Neuronal stem cell (in vitro differentiated cells): ENCODE data around the gene LYST.
"Not testable (repeated sequence)": the region's sequence is repeated elsewhere in the genome, so short reads cannot be mapped to it uniquely, and the experiment has no call there.

Experiments used
- DNase-seq: peaks from one replicate; pipeline ENCODE4 v3.0.0-alpha.2; 2013; ENCODE audit warnings: low spot score
- H2AFZ ChIP-seq: one replicate; pipeline ENCODE4 v1.6.1; 2013; ENCODE audit warnings: mild to moderate bottlenecking, low read length, inconsistent platforms
- H2AK5ac ChIP-seq: 2 replicates; pipeline ENCODE4 v1.6.1; 2013; ENCODE audit warnings: low read depth, mild to moderate bottlenecking, inconsistent platforms, low read length, moderate library complexity, mixed read lengths
- H2BK120ac ChIP-seq: 2 replicates; pipeline ENCODE4 v1.6.1; 2013; ENCODE audit warnings: low read depth, mild to moderate bottlenecking, inconsistent platforms, low read length, moderate library complexity, mixed read lengths
- H2BK12ac ChIP-seq: one replicate; pipeline ENCODE4 v1.6.1; 2013; ENCODE audit warnings: low read length, inconsistent platforms
- H2BK15ac ChIP-seq: 2 replicates; pipeline ENCODE4 v1.6.1; 2013; ENCODE audit warnings: mild to moderate bottlenecking, low read length, inconsistent platforms, mixed read lengths
- H2BK5ac ChIP-seq: one replicate; pipeline ENCODE4 v1.6.1; 2013; ENCODE audit warnings: inconsistent platforms, mild to moderate bottlenecking, low read length, moderate library complexity
- H3K14ac ChIP-seq: one replicate; pipeline ENCODE4 v1.6.1; 2013; ENCODE audit warnings: low read length, inconsistent platforms
- H3K18ac ChIP-seq: 2 replicates; pipeline ENCODE4 v1.6.1; 2013; ENCODE audit warnings: low read length, inconsistent platforms
- H3K23ac ChIP-seq: 2 replicates; pipeline ENCODE4 v1.6.1; 2013; ENCODE audit warnings: low read depth, mild to moderate bottlenecking, mixed read lengths, low read length, inconsistent platforms; ENCODE audit not compliant: poor library complexity
- H3K27ac ChIP-seq: replicated peaks from 3 replicates; pipeline ENCODE4 v1.5.1; 2013; ENCODE audit warnings: low read length, inconsistent platforms
- H3K27me3 ChIP-seq, 3 experiments: 2 replicates each; pipeline ENCODE4 v1.6.1; 2013; ENCODE audit warnings: low read length in 3 of 3, mild to moderate bottlenecking in 2 of 3, inconsistent platforms in 1 of 3, low read depth in 1 of 3, mixed read lengths in 1 of 3, moderate library complexity in 1 of 3; ENCODE audit not compliant: control insufficient read depth in 3 of 3, insufficient read depth in 3 of 3
- H3K36me3 ChIP-seq, 2 donors: replicated peaks in 1 of 2; 2 replicates each; pipeline ENCODE4 v1.6.1; 2013; ENCODE audit warnings: low read length in 2 of 2; ENCODE audit not compliant: control insufficient read depth in 2 of 2, insufficient read depth in 2 of 2
- H3K4ac ChIP-seq: 2 replicates; pipeline ENCODE4 v1.6.1; 2013; ENCODE audit warnings: inconsistent platforms, mild to moderate bottlenecking, low read length, moderate library complexity
- H3K4me1 ChIP-seq, 2 donors: 1 replicate in 1 of 2; 2 replicates in 1 of 2; pipeline ENCODE4 v1.6.1; 2013; ENCODE audit warnings: low read length in 2 of 2, low read depth in 1 of 2; ENCODE audit not compliant: control insufficient read depth in 2 of 2, insufficient read depth in 1 of 2
- H3K4me2 ChIP-seq: one replicate; pipeline ENCODE4 v1.6.1; 2013; ENCODE audit warnings: mild to moderate bottlenecking, low read length, inconsistent platforms; ENCODE audit not compliant: insufficient read depth, poor library complexity, severe bottlenecking
- H3K4me3 ChIP-seq, 2 donors: 2 replicates each; pipeline ENCODE4 v1.5.1; 2013; ENCODE audit warnings: low read length in 2 of 2, mild to moderate bottlenecking in 2 of 2, inconsistent platforms in 1 of 2, moderate library complexity in 1 of 2
- H3K79me1 ChIP-seq: one replicate; pipeline ENCODE4 v1.6.1; 2013; ENCODE audit warnings: low read depth, mild to moderate bottlenecking, inconsistent platforms, low read length, moderate library complexity
- H3K9ac ChIP-seq: one replicate; pipeline ENCODE4 v1.6.1; 2013; ENCODE audit warnings: mild to moderate bottlenecking, low read depth, low read length, inconsistent platforms; ENCODE audit not compliant: poor library complexity
- H3K9me3 ChIP-seq, 2 donors: replicated peaks in 1 of 2; 2 replicates each; pipeline versions ENCODE3 to v1.6.1; 2013; ENCODE audit warnings: low read length in 2 of 2, mild to moderate bottlenecking in 2 of 2, inconsistent platforms in 1 of 2, low read depth in 1 of 2, mixed read lengths in 1 of 2, moderate library complexity in 1 of 2; ENCODE audit not compliant: control insufficient read depth in 2 of 2, insufficient read depth in 1 of 2
- H4K8ac ChIP-seq: one replicate; pipeline ENCODE4 v1.6.1; 2013; ENCODE audit warnings: low read depth, mild to moderate bottlenecking, inconsistent platforms, low read length, moderate library complexity
- H4K91ac ChIP-seq: one replicate; pipeline ENCODE4 v1.6.1; 2013; ENCODE audit warnings: low read length, low read depth, mild to moderate bottlenecking, inconsistent platforms; ENCODE audit not compliant: poor library complexity
- WGBS, 2 donors: extraction: QIAGEN DNeasy Blood & Tissue Kit; methylation state at CpG; one replicate each; pipeline ENCODE4 v1.1.7; 2013; ENCODE audit warnings: missing lambda C conversion rate in 2 of 2, mixed read lengths in 1 of 2; ENCODE audit not compliant: insufficient read length in 2 of 2, insufficient replicate concordance in 1 of 2; ENCODE audit errors: extremely low coverage in 2 of 2; 5-methylcytosine and 5-hydroxymethylcytosine counted together

Gene LYST

DNA sequence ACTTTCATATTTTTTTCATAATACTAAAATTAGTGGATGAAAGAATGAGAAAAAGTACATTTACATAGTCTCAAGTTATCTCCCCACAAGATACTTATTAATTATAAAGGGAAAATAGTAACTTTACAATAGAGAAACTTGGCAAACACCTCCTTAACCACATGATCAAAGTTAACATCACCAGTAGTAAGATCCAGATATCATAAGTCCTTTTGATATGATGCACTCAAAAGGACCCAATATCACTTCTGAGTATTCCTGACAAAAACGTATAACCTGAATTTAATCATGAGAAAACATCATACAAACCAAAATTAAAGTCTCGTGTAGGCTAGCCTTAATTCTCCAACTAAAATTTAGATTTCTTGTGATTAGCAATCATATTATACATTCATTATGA is 67.4 kb downstream of the LYST start:
- Histone ChIP-seq H2AK5ac (no peak overlapping the region), H3K4me2 (no peak overlapping the region), H3K36me3 (no peaks in the 10 kb centered on the region), H3K14ac (no peak overlapping the region), H2BK12ac (no peak overlapping the region), H2BK5ac (no peak overlapping the region), H3K4ac (no peak overlapping the region), H3K23ac (no peak overlapping the region), H3K4me1 (no peaks in the 10 kb centered on the region), H4K8ac (no peak overlapping the region), H3K18ac (no peak overlapping the region), H4K91ac (no peak overlapping the region), H2BK120ac (no peak overlapping the region), H3K27ac (no peak overlapping the region), H2AFZ (no peak overlapping the region), H3K9ac (no peak overlapping the region), H3K9me3 (no peaks in the 10 kb centered on the region), H2BK15ac (no peak overlapping the region), H3K4me3 (no peak overlapping the region), H3K27me3 (no peaks in the 10 kb centered on the region), H3K79me1 (no peaks in the 10 kb centered on the region)
- DNase-seq: no peak
- no CpG with 5 or more reads among the region's 2 CpGs for WGBS, 2 donors

DNA sequence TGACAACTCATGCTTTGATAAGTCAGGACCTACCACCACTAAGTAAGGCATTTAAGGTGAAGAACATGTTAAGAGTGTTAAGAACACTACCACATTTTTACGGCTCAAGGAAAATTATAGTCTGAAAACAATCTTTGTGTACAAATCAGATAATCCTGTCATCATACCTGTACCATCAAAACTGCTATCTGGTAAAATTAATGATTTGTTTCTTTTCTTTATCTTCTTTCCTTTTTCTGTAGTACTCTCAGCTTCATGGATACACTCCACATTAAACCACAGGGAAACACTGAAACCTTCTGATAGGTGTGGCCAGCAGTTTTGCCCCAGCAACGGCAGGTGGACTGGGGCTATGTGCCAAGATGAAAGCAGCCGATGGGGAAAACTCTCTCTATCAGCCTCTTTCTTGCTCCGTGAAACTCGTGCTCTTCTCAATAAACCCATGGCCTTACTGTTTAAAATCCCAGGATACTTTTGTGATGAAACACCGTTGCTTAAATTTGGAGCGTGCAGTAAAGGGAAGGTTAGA is 75.1 kb downstream of the LYST start:
- H4K8ac ChIP-seq: no peak overlapping the region
- H3K4me3 ChIP-seq: no peak overlapping the region
- H2AFZ ChIP-seq: no peak overlapping the region
- H4K91ac ChIP-seq: no peak overlapping the region
- no peak overlapping the region for H2BK5ac ChIP-seq
- no peaks in the 10 kb centered on the region for H3K36me3 ChIP-seq
- no peak overlapping the region for H3K14ac ChIP-seq
- no peaks in the 10 kb centered on the region for H3K27me3 ChIP-seq
- H3K9ac ChIP-seq: no peak overlapping the region
- H3K4me2 ChIP-seq: no peak overlapping the region
- H3K18ac ChIP-seq: no peak overlapping the region
- WGBS, 2 donors: no CpG with 5 or more reads among the region's 7 CpGs
- H3K27ac ChIP-seq: no peak overlapping the region
- no peak overlapping the region for H3K23ac ChIP-seq
- no peak overlapping the region for H3K4ac ChIP-seq
- H2BK15ac ChIP-seq: no peak overlapping the region
- H3K4me1 ChIP-seq: no peaks in the 10 kb centered on the region
- DNase-seq: no peak
- no peak overlapping the region for H2BK120ac ChIP-seq
- no peak overlapping the region for H2BK12ac ChIP-seq
- H2AK5ac ChIP-seq: no peak overlapping the region
- no peaks in the 10 kb centered on the region for H3K9me3 ChIP-seq
- no peaks in the 10 kb centered on the region for H3K79me1 ChIP-seq

DNA sequence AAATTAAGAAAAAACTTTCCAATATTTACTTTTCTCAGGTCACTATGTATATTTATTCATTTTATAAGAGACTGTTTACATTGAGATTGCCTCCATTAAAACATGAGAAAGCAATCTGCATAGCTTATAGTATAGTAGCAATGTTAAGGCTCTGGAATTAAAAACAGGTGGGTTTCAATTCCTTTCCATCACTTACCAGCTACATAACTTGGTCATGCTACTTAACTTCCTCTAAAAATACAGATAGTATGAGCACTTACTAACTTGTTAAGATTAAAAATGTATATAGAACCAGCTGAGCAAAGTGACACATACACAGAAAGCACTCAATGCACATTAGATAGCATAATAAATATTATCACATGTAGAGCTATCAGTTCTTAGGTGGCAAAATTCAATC is 76.6 kb downstream of the LYST start:
- H4K8ac ChIP-seq: no peak overlapping the region
- no peak overlapping the region for H3K4ac ChIP-seq
- H3K9me3 ChIP-seq: no peaks in the 10 kb centered on the region
- no peak overlapping the region for H3K9ac ChIP-seq
- DNase-seq: no peak
- H3K23ac ChIP-seq: no peak overlapping the region
- no peak overlapping the region for H3K18ac ChIP-seq
- H3K36me3 ChIP-seq: no peaks in the 10 kb centered on the region
- H3K4me1 ChIP-seq: no peaks in the 10 kb centered on the region
- H2BK5ac ChIP-seq: no peak overlapping the region
- H3K14ac ChIP-seq: no peak overlapping the region
- no peak overlapping the region for H2BK120ac ChIP-seq
- no peak overlapping the region for H3K4me2 ChIP-seq
- no peak overlapping the region for H2BK15ac ChIP-seq
- no peak overlapping the region for H2AFZ ChIP-seq
- no peak overlapping the region for H3K27ac ChIP-seq
- no peak overlapping the region for H4K91ac ChIP-seq
- H2BK12ac ChIP-seq: no peak overlapping the region
- no peak overlapping the region for H2AK5ac ChIP-seq
- H3K4me3 ChIP-seq: no peak overlapping the region
- no peaks in the 10 kb centered on the region for H3K27me3 ChIP-seq
- no peaks in the 10 kb centered on the region for H3K79me1 ChIP-seq

DNA sequence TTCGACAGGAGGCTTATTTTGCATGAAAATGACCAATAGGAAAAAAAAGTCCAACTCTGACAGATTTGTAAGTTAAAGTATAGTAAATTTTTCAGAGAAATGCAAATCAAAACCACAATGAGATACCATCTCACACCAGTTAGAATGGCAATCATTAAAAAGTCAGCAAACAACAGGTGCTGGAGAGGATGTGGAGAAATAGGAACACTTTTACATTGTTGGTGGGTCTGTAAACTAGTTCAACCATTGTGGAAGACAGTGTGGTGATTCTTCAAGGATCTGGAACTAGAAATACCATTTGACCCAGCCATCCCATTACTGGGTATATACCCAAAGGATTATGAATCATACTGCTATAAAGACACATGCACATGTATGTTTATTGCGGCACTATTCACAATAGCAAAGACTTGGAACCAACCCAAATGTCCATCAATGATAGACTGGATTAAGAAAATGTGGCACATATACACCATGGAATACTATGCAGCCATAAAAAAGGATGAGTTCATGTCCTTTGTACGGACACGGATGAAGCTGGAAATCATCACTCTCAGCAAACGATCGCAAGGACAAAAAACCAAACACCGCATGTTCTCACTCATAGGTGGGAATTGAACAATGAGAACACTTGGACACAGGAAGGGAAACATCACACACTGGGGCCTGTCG is 80.3 kb downstream of the LYST start:
- H3K4ac ChIP-seq, H2BK120ac ChIP-seq, H2BK5ac ChIP-seq, H2BK15ac ChIP-seq, H3K79me1 ChIP-seq, H4K8ac ChIP-seq, H3K27ac ChIP-seq, H3K27me3 ChIP-seq, H3K14ac ChIP-seq, DNase-seq, H3K9me3 ChIP-seq, H3K18ac ChIP-seq, H3K9ac ChIP-seq, H4K91ac ChIP-seq, H3K4me1 ChIP-seq, H3K4me2 ChIP-seq, H3K4me3 ChIP-seq, H2AK5ac ChIP-seq, H2BK12ac ChIP-seq, H2AFZ ChIP-seq, H3K36me3 ChIP-seq, H3K23ac ChIP-seq: not testable (repeated sequence)
- no CpG with 5 or more reads among the region's 8 CpGs for WGBS, 2 donors
